Measurements from ENCODE around the gene IDUA. TPM values are rescaled to one million over a fixed set of nuclear protein-coding genes. Genes with fewer than 3 reads are reported as not detected.

IDUA gene
- total RNA-seq, 3 donors from 2014 or later: 29.7 to 45.7 (median 33.4) TPM

DNA sequence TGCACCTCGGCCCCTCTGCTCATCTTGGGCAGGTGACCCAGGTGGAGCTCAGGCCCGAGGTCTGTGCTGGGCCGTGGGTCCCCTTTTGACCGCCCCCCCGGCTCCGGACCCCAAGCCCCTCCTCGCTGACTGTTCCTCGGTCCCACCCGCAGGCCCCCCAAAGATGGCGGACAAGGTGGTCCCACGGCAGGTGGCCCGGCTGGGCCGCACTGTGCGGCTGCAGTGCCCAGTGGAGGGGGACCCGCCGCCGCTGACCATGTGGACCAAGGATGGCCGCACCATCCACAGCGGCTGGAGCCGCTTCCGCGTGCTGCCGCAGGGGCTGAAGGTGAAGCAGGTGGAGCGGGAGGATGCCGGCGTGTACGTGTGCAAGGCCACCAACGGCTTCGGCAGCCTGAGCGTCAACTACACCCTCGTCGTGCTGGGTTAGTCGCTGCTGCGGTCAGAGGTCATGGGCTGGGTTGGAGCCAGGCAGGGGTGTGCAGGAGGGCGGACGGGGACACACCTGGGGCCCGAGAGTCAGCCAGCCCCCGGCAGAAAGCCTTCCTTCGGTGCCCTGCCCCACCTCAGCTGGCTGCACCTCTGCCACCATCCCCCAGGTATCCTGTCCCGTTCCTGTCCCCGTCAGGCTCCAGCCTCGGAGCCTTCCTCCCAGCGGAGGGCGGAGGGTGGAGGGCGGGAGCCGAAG is 35.4 kb downstream of the IDUA start:
- TF ChIP-seq, protein P1, sequence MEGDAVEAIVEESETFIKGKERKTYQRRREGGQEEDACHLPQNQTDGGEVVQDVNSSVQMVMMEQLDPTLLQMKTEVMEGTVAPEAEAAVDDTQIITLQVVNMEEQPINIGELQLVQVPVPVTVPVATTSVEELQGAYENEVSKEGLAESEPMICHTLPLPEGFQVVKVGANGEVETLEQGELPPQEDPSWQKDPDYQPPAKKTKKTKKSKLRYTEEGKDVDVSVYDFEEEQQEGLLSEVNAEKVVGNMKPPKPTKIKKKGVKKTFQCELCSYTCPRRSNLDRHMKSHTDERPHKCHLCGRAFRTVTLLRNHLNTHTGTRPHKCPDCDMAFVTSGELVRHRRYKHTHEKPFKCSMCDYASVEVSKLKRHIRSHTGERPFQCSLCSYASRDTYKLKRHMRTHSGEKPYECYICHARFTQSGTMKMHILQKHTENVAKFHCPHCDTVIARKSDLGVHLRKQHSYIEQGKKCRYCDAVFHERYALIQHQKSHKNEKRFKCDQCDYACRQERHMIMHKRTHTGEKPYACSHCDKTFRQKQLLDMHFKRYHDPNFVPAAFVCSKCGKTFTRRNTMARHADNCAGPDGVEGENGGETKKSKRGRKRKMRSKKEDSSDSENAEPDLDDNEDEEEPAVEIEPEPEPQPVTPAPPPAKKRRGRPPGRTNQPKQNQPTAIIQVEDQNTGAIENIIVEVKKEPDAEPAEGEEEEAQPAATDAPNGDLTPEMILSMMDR (IDR thresholded peaks at IDR 0.05): no peak
- DNase-seq (no peak), ATAC-seq (peak; percentile 39)
- Histone ChIP-seq H3K9me3 (no peaks in the 10 kb centered on the region), H3K4me1 (ENCODE audit: low read depth) (peaks cover 14% of the 10 kb centered on the region), H3K36me3 (ENCODE audit: low read depth) (no peaks in the 10 kb centered on the region), H3K4me3 (no peak overlapping the region)
- intact Hi-C loops (cut with DNase I, micrococcal nuclease): no loop called here

DNA sequence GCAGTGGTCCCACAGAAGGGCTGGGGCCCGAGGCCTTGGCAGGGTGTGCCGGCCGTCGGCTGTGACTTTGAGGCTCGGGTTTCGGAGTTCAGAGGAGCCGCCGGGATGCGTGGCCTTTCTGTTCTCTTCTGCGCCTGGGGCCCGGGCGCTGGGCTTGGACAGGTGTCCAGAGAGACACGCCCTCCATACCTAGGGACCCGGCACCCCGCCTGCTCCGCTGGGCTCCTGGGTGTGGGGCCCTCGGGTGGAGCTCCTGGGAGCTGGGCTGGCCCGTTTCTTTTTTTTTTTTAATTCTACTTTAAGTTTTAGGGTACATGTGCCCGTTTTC is 35.9 kb downstream of the IDUA start:
- no peaks in the 10 kb centered on the region for H3K9me3 ChIP-seq
- no peak overlapping the region for H3K4me3 ChIP-seq
- intact Hi-C loops (cut with DNase I, micrococcal nuclease): no loop called here
- ATAC-seq (peak; percentile 67), DNase-seq (peak in 1 of 3 donors; percentile 57)
- H3K36me3 ChIP-seq (ENCODE audit: low read depth): no peaks in the 10 kb centered on the region
- H3K4me1 ChIP-seq (ENCODE audit: low read depth): peaks cover 14% of the 10 kb centered on the region
- TF ChIP-seq, protein P1 (IDR thresholded peaks at IDR 0.05): no peak

DNA sequence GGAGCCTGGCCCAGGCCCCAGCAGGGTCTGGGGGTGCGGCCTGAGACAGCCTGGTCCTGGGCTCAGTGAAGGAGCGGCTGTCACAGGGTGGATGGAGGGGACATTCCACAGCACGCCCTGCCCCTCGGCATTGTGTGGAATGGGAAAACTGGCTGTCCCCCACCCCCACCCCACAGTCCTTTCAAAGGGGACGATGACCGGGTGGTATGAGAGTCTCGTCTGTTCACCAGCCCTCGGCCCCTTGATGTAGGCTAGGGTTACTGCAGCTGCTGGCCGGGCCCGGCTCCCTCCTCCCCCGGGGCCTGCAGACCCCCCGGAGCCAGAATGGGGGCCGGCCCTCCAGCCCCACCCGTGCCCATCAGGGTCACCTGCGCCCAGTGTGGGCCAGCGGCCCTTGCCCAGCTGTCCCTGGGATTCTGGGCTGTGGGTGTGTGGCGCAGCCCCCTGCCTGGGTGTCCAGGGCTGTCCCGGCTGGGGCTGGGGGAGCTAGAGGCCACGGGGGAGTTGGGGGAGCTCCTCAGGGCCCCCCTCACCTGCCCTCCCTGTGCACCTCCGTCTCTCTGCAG is 36.3 kb downstream of the IDUA start:
- H3K4me1 ChIP-seq (ENCODE audit: low read depth): peaks cover 14% of the 10 kb centered on the region
- DNase-seq: no peak
- TF ChIP-seq, protein P1 (IDR thresholded peaks at IDR 0.05): no peak
- no peak overlapping the region for H3K4me3 ChIP-seq
- no peak for ATAC-seq
- no peaks in the 10 kb centered on the region for H3K9me3 ChIP-seq
- H3K36me3 ChIP-seq (ENCODE audit: low read depth): no peaks in the 10 kb centered on the region
- intact Hi-C loops (cut with DNase I, micrococcal nuclease): no loop called here

DNA sequence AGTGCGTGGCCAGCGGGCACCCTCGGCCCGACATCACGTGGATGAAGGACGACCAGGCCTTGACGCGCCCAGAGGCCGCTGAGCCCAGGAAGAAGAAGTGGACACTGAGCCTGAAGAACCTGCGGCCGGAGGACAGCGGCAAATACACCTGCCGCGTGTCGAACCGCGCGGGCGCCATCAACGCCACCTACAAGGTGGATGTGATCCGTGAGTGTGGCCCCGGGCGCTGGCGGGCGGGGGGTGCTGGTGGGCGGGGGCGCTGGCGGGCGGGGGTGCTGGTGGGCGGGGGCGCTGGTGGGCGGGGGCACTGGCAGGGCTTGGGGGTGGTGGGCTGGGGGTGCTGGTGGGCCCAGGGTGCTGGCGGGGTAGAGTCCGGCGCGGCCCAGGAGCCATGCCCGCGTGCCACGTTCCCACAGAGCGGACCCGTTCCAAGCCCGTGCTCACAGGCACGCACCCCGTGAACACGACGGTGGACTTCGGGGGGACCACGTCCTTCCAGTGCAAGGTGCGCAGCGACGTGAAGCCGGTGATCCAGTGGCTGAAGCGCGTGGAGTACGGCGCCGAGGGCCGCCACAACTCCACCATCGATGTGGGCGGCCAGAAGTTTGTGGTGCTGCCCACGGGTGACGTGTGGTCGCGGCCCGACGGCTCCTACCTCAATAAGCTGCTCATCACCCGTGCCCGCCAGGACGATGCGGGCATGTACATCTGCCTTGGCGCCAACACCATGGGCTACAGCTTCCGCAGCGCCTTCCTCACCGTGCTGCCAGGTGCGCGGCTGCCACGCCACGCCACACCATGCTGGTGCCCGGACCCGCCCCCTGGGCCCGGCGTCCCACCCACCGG is 37.3 kb downstream of the IDUA start:
- TF ChIP-seq, protein P1 (IDR thresholded peaks at IDR 0.05): no peak
- no peaks in the 10 kb centered on the region for H3K36me3 ChIP-seq (ENCODE audit: low read depth)
- intact Hi-C loops (cut with DNase I, micrococcal nuclease): no loop called here
- DNase-seq: no peak
- no peaks in the 10 kb centered on the region for H3K9me3 ChIP-seq
- no peak for ATAC-seq
- peaks cover 14% of the 10 kb centered on the region for H3K4me1 ChIP-seq (ENCODE audit: low read depth)
- no peak overlapping the region for H3K4me3 ChIP-seq

GRCh38 chr4:1024882-1025545 is 38.2 kb downstream of the IDUA start:
- ATAC-seq (no peak), DNase-seq (no peak)
- H3K4me3 ChIP-seq: no peak overlapping the region
- H3K9me3 ChIP-seq: no peaks in the 10 kb centered on the region
- TF ChIP-seq, protein P1 (IDR thresholded peaks at IDR 0.05): no peak
- intact Hi-C loops (cut with DNase I, micrococcal nuclease): no loop called here
- no peaks in the 10 kb centered on the region for H3K36me3 ChIP-seq (ENCODE audit: low read depth)
- H3K4me1 ChIP-seq (ENCODE audit: low read depth): peaks cover 14% of the 10 kb centered on the region
